ENCODE measurements around the gene SLC6A13. TPM values are rescaled to one million over a fixed set of nuclear protein-coding genes. Genes with fewer than 3 reads are reported as not detected.

Gene SLC6A13
- total RNA-seq, 2 experiments from 2014 or later = 0.09 TPM; not detected in 1

GRCh38 chr12:272942-273341, 10.3 kb upstream of the SLC6A13 start:
- no peaks in the 10 kb centered on the region for H4K20me1 ChIP-seq (ENCODE audit: insufficient read depth, low read length)
- no peak overlapping the region for H3K4me3 ChIP-seq (ENCODE audit: low read depth, low read length, poor library complexity, severe bottlenecking)
- no TSS peak for BruUV-seq (replicated peaks)
- H3K4me1 ChIP-seq (ENCODE audit: insufficient read depth, low read length, poor library complexity, severe bottlenecking) = no peaks in the 10 kb centered on the region
- ChIA-PET CTCF (ENCODE audit: unreplicated experiment) (no interaction called here), POLR2A (no interaction called here)
- H3K4me2 ChIP-seq (ENCODE audit: low read length) = no peak overlapping the region
- intact Hi-C loops (cut with micrococcal nuclease; ENCODE audit: unreplicated experiment) = no loop called here
- H3K36me3 ChIP-seq (ENCODE audit: insufficient read depth, low read length) = no peaks in the 10 kb centered on the region
- no peak for TF ChIP-seq EZH2phosphoT487 (IDR thresholded peaks at IDR 0.05; ENCODE audit: borderline replicate concordance, low read depth, low read length)
- no peak for TF ChIP-seq CTCF (conservative IDR thresholded peaks at IDR 0.05; ENCODE audit: low read length)
- H3K9me3 ChIP-seq (ENCODE audit: low read length) = no peaks in the 10 kb centered on the region
- DNase-seq (ENCODE audit: low spot score) = no peak
- no peak overlapping the region for H2AFZ ChIP-seq (ENCODE audit: low read length)
- H3K27ac ChIP-seq (ENCODE audit: low read depth, low read length, poor library complexity, severe bottlenecking) = no peak overlapping the region
- no peaks in the 10 kb centered on the region for H3K9me2 ChIP-seq (ENCODE audit: insufficient read depth, low read length)
- no peaks in the 10 kb centered on the region for H3K79me2 ChIP-seq (ENCODE audit: insufficient read depth, low read depth, low read length)

GRCh38 chr12:271161-271560, 8.5 kb upstream of the SLC6A13 start:
- H3K36me3 ChIP-seq (ENCODE audit: insufficient read depth, low read length) = no peaks in the 10 kb centered on the region
- no peak overlapping the region for H3K27ac ChIP-seq (ENCODE audit: low read depth, low read length, poor library complexity, severe bottlenecking)
- no peaks in the 10 kb centered on the region for H3K4me1 ChIP-seq (ENCODE audit: insufficient read depth, low read length, poor library complexity, severe bottlenecking)
- ChIA-PET POLR2A (no interaction called here), CTCF (ENCODE audit: unreplicated experiment) (no interaction called here)
- H3K4me2 ChIP-seq (ENCODE audit: low read length) = no peak overlapping the region
- H3K79me2 ChIP-seq (ENCODE audit: insufficient read depth, low read depth, low read length) = no peaks in the 10 kb centered on the region
- H3K9me3 ChIP-seq (ENCODE audit: low read length) = no peaks in the 10 kb centered on the region
- H3K9me2 ChIP-seq (ENCODE audit: insufficient read depth, low read length) = no peaks in the 10 kb centered on the region
- H3K4me3 ChIP-seq (ENCODE audit: low read depth, low read length, poor library complexity, severe bottlenecking) = no peak overlapping the region
- TF ChIP-seq CTCF (conservative IDR thresholded peaks at IDR 0.05; ENCODE audit: low read length) (no peak), EZH2phosphoT487 (IDR thresholded peaks at IDR 0.05; ENCODE audit: borderline replicate concordance, low read depth, low read length) (no peak)
- no peaks in the 10 kb centered on the region for H4K20me1 ChIP-seq (ENCODE audit: insufficient read depth, low read length)
- DNase-seq (ENCODE audit: low spot score) = no peak
- intact Hi-C loops (cut with micrococcal nuclease; ENCODE audit: unreplicated experiment) = no loop called here
- no TSS peak for BruUV-seq (replicated peaks)
- H2AFZ ChIP-seq (ENCODE audit: low read length) = no peak overlapping the region

GRCh38 chr12:269191-269590, 6.6 kb upstream of the SLC6A13 start:
- Histone ChIP-seq H3K27ac (ENCODE audit: low read depth, low read length, poor library complexity, severe bottlenecking) (no peak overlapping the region), H3K79me2 (ENCODE audit: insufficient read depth, low read depth, low read length) (no peaks in the 10 kb centered on the region), H3K4me3 (ENCODE audit: low read depth, low read length, poor library complexity, severe bottlenecking) (no peak overlapping the region), H3K9me2 (ENCODE audit: insufficient read depth, low read length) (no peaks in the 10 kb centered on the region), H3K4me1 (ENCODE audit: insufficient read depth, low read length, poor library complexity, severe bottlenecking) (no peaks in the 10 kb centered on the region), H4K20me1 (ENCODE audit: insufficient read depth, low read length) (no peaks in the 10 kb centered on the region), H3K36me3 (ENCODE audit: insufficient read depth, low read length) (no peaks in the 10 kb centered on the region), H3K4me2 (ENCODE audit: low read length) (no peak overlapping the region), H3K9me3 (ENCODE audit: low read length) (no peaks in the 10 kb centered on the region), H2AFZ (ENCODE audit: low read length) (no peak overlapping the region)
- POLR2A ChIA-PET = no interaction called here
- CTCF ChIA-PET (ENCODE audit: unreplicated experiment) = no interaction called here
- no peak for DNase-seq (ENCODE audit: low spot score)
- TF ChIP-seq CTCF (conservative IDR thresholded peaks at IDR 0.05; ENCODE audit: low read length) = no peak
- TF ChIP-seq EZH2phosphoT487 (IDR thresholded peaks at IDR 0.05; ENCODE audit: borderline replicate concordance, low read depth, low read length) = no peak
- intact Hi-C loops (cut with micrococcal nuclease; ENCODE audit: unreplicated experiment) = no loop called here
- BruUV-seq (replicated peaks) = no TSS peak

Data from OCI-LY7 (cell line).